HG03139 (cell line): ENCODE measurements around the gene PLXNA3.
A peak's percentile ranks its signal among the peaks of the same experiment; 100 is the strongest.

Experiments used
- ATAC-seq: cut with Tn5 transposase; IDR thresholded peaks from one replicate; pipeline ENCODE4 v1.9.1; 2021; ENCODE audit not compliant: unreplicated experiment

The PLXNA3 gene

DNA sequence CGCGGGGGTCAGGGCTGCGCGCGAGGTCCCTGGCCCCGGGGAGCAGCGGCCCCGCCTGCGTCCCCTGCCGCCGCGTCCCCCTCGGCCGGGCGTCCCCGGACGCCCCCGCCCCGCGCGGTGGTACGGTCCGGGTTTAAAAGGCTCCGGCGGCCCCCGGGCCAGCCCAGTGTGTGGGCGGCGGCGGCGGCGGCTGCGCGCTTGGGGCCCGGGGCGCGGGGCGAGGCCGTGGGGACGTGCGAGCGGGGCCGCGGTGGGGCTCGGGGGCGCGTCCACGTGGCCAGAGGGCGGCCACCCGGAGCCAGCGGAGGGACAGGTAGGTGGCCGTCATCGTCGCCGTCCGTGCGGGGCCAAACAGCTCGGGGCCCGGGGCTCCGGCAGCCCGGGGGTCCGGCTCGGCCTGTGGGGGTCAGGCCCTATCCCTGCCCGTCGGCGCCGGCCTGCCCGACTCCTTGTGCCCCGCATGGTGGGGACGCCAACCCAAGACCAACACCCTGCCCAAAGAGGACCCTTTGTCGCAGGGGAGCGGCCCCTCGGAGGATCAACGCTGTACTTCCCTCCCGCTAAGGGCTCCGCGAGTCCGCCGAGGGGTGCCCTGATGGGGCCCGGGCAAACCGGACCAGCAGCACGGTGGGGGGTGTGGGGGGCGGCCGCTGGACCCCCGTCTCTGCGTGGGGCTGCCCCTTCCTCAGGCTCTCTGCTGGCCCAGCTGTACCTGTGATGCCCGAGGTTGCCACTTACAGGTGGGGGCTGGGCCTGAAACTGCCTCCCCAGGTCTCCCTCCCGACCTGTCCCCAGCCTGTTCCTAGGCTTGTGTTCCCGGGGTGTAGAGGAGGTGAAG is at the start of gene PLXNA3:
Gene PLXNA3, plus strand, starts transcription at position 166 of the 838 bp plus-strand sequence. CDS start 1,903 bp downstream, outside the sequence.
- ATAC-seq = peak; percentile 40

DNA sequence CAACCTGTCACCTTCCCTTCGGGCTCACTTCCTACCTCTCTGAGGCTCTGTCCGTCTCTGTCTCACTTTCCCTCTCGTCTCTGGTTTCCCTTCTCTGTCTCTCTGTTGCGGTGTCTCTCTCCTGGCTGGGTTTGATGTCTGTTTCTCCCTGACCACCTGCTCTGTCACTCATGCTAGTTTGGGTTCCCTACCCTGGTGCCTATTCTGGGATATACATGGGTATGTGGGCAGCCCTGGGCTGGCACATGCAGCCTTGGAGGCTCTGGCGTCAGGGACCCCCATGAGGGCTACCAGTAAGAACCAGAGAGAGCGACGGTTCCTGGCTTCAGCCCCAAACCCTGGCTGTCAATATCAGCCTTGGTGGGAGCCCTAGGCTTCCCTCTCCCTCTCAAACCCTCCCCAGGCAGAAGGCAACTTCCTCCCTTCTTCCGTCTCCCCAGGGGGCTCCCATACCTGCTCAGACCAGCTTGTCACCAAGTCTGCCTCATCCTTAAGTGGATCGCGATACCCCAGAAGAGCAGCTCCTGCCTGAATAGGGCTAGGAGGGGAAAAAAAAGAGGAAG is 49.3 kb upstream of the PLXNA3 start:
- no peak for ATAC-seq

DNA sequence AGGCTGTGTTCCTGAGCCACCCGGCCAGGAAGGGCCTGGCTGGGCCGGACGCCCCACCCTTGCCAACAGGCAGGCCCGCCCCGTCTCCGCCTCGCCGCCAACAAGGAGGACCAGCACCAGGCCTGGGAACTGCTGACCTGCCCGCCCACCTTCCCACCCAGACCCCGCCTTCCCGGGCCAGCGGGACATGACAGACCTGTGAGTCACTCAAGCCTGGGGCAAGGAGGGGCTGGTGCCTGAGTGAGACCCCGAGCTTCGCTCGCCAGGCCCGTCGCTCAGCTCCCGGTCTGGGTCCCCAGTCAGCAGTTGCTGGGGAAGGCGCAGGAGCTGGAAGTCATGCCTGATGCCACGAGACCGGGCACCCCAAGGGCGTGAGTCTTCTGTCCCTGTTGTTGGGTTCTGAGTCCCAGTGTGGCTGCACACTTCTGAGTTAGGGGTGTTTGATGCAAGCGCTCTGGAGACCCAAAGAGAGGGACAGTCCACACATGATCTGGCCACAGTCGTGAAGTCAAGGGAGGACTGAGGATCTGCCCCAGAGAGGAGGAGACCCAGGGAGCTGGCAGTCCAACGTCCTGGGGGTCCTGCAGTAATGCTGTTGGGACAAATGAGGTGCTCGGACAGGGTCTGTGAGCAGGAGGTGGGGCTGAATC is 48.7 kb upstream of the PLXNA3 start, which contains the start of gene DNASE1L1:
Gene DNASE1L1, minus strand, starts transcription at position 33 of the 650 bp plus-strand sequence. CDS start 3,686 bp downstream, outside the sequence.
- ATAC-seq = no peak

DNA sequence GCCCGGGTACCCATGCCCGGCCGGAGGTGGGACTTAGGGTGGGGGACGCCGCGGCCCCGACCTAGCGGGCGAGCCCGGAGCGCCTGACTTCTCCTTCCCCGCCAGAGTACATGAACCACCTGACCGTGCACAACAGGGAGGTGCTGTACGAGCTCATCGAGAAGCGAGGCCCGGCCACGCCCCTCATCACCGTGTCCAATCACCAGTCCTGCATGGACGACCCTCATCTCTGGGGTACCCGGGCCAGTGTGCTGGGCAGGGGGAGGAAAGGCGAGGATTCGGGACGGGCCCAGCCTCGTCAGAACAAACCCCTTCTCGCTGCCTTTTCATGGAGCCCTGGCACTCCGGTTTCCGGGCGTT is 46.1 kb upstream of the PLXNA3 start:
- ATAC-seq = no peak

DNA sequence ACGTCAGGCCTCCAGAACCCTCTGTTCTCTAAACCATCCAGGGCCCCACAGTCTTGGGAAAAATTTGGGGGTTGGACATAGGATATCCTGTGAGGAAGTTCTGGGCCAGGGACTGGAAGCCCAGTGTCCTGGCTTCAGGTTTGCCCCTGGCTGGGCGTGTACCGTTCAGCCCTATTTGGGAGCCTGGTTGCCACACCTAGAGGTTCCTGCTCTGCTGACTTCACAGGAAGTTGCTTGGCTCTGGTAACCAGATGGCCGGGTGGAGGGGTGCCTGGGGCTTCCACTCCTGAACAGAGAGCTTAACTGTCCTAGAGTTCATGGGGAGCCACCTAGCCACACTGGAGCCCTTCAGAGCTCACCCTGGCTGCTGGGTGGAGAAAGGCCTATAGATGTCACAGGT is 45.6 kb upstream of the PLXNA3 start:
- no peak for ATAC-seq

DNA sequence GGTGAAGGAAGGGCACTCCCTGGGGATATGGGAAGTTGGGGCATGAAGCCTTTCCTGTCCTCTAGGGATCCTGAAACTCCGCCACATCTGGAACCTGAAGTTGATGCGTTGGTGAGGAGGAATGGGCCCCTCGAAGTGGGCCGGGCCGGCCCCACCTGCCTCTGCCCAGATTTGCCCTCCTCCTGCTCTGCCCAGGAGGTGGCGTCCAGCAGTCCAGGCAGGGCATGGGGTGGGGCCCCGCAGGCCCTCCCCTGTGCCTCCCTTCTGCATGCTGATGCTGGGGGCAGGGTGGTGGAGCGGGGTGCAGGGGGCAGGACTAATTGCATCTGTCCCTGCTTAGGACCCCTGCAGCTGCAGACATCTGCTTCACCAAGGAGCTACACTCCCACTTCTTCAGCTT is 44.9 kb upstream of the PLXNA3 start:
- no peak for ATAC-seq

DNA sequence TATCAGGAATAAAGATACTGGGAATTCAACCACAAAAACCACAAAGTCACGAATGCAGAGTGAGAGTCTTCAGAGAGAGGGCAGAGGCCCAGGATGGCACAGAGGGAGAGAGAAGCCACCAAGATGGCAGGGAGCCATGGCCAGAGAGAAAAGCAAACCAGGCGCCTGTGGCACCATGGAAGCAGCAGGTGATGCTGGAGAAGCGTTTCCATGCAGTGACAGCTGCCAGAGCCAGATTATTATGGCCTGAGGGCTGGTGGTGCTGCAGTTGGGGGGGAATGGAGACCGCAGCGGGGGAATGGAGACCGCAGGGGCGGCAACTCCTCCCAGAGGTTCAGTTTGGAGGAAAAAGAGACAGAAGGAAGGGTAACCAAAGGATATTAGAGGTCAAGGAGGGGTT is 40.9 kb upstream of the PLXNA3 start:
- ATAC-seq = no peak

DNA sequence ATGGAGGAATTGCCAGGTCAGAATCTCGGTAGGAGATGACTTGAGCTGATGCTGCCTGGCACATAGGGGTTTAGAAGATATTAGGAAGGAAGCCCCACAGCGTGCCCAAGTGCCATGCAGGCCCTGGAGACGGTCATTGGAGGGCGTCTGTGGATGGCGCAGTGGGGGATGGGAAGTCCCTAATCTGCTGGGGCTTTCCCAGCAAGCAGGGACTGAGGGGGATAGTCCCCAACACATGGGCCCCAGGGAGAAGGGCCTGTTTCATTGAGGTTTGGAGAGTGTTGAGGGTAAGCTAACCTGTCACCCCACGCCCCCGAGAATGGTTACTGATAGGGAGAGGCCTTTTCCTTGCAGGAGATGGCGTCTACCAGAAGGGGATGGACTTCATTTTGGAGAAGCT is 38.9 kb upstream of the PLXNA3 start:
- ATAC-seq = no peak

DNA sequence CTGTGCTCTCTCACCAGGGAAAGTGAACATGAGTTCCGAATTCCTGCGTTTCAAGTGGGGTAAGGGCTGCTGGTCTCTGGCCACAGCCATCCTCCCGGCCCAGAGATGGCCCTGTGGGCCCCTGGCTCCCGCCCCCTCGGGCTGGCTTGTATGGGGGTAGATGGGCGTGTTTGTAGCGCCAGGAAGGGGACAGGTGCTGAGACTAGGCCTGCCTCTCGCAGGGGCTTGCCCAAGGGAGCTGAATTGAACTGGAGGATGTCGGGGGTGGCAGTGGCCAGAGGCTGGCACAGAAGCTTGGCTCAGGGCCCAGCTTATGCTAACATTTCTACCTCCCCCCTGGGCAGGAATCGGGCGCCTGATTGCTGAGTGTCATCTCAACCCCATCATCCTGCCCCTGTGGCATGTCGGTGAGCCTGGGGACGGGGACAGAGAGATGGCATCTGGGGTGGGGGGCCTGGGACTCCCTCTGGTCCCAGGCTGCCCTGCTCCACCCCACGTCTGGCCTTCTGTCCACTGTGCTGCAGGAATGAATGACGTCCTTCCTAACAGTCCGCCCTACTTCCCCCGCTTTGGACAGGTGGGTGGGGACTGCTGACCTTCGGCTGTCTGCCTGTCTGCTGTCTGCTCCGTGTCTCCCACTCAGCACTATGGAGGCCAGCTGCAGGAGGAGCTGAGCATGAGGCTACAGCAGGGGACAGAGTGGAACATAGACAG is 38.2 kb upstream of the PLXNA3 start:
- ATAC-seq = no peak

DNA sequence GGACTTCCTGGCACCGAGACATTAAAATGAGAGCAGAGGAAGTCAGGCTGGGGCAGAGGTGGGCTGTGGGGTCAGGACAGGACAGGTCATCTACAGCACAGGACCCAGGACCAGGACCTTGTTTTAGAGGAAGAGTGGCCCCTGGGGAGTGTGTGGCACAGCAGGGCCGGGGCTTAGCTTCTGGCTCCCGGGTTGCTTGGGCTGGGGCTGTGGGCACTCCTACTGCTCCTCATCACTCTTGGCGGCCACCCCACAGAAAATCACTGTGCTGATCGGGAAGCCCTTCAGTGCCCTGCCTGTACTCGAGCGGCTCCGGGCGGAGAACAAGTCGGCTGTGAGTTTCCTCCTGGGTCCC is 37.7 kb upstream of the PLXNA3 start:
- no peak for ATAC-seq

DNA sequence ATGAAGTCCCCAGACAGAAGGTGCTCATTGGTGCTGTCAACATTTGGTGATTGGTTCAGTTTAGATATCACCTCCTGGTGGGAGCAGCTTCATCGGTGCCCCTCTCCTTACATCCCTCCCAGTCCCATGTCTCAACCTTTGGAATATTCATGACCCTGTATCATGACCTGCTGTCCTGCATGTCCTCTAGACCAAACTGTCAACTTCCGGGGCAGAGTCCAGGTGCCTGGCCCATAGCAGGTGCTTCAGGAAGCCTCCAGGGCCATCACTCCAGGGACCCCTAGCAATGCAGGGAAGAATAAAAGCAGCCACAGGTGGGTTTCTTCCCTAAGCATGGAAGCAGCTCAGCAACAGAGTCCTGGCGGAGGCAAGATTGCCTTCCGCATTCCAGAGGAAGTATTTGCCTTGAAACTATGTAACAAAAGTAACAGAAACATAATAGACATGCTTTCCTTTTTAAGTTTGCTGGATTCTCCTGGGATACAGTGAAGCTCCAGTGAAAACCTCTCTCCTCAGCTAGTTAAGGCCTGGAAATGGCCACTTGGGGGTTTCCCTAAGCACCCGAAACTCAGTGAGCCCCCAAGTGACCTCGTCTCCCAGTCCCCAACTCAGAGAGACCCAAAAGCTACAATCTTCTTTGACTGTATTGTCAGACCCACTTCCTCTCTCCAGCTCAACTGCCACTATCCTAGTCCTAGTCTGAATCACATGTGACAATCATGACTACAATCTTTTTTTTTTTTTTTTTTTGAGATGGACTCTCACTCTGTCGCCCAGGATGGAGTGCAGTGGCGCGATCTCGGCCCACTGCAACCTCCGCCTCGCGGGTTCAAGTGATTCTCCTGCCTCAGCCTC is 30.9 kb upstream of the PLXNA3 start:
- ATAC-seq = no peak

DNA sequence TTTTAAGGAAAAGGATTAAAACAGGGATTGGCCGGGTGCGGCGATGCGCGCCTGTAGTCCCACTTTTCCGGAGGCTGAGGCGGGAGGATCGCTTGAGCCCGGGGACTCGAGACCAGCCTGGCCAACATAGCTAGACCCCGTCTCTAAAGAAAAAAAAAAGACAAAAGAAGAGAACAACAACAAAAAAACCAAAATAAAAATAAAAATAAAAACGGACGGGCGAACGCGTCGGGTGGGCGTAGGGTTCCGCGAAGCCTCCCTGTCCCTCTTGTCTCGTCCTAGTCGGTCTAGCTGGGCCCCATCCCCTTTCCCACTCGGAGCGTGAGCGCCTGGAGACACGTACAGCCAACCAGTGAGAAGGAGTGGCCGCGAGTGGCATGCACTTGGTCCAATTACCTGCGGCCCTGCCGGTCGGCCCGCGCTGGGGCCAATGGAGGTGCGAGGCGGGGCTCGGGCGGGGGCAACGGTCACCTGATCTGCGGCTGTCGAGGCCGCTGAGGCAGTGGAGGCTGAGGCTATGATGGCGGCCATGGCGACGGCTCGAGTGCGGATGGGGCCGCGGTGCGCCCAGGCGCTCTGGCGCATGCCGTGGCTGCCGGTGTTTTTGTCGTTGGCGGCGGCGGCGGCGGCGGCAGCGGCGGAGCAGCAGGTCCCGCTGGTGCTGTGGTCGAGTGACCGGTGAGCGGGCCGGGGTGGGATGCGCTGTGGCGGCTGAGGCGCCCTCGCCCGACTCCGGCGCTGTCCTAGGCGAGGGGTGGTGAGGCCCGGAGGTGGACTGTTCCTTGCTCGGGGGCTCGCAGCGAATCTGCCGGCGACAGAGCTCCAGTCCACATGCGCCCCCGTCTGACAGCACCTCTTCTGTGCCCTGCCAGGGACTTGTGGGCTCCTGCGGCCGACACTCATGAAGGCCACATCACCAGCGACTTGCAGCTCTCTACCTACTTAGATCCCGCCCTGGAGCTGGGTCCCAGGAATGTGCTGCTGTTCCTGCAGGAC is 29.6 kb upstream of the PLXNA3 start, which contains the start of gene ATP6AP1:
Gene ATP6AP1, plus strand, starts transcription at position 502 of the 996 bp plus-strand sequence. Its CDS starts 16 bp downstream, at position 518.
- ATAC-seq = peak; percentile 95

DNA sequence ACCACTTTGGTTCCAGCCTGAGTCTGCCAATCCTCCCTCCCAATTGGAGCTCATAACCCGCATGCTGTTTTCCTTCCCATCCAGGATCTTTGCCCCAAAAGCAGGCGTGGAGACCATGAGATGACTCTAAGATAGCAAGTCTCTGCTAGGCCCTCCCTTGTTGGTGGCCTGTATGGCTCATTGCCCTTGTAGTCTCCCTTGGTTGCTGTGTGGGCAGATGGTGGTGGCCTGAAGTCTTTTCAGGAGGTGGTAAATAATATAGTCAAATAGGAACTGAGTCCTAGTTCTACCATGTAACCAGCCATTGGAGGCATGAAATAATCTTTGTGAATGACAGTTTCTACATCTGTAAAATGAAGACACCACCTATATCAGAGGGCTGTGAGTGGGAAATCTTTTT is 28.4 kb upstream of the PLXNA3 start:
- no peak for ATAC-seq

DNA sequence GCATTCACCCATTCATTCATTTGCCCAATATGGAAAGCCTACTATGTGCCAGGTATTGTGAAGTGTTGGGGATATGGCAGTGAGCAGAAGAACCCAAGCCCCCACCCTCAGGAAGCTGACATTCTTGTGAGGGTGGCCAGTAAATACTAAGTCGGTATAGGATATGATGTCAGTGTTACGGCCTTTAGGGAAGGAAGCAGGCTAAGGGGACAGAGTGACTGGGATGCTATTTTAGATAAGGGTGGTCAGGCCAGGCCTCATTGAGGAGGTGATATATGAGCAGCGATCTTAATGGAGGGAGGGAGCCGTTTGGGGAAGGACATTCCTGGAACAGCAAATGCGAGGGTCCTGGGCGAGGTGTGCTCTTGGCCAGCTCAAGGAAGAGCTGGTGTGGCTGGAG is 27.6 kb upstream of the PLXNA3 start:
- ATAC-seq = no peak

DNA sequence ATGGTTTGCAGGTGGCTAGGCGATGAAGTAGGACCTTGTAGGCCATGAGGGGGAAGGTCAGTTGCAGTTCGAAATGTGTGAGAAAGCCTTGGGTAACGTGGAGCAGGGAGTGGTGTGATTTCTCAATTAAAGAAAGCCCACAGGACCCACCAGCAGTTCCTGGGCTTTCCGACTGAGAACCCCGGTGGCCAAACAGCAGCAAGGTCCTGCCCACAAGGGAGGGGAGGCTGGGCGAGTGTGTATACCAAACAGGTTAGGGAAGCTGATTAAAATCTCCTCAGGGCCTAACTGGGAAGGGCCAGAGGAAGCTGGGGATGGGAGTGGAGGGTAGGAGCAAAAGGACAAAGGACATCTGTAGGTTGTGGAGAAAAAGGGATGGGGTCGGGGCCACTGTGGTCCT is 27.2 kb upstream of the PLXNA3 start:
- no peak for ATAC-seq

DNA sequence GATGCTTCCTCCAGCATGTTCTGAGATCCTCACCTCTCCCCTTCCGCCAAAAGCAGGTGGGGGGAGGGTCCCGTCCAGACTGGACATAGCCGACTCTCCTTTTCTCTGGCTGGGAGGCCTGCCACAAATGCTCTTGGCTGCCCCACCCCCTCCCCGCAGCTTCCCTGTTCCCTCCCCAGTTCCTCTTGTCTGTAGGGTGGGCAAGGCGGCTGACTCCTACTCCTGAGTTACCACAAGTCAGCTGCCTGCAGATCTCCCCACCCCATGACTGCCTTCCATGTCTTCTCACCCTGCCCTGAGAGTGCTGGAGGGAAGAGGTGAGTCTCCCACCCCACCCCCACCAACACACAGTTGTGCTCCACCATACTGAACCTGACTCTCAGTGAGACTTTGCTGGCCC is 26.7 kb upstream of the PLXNA3 start:
- no peak for ATAC-seq

DNA sequence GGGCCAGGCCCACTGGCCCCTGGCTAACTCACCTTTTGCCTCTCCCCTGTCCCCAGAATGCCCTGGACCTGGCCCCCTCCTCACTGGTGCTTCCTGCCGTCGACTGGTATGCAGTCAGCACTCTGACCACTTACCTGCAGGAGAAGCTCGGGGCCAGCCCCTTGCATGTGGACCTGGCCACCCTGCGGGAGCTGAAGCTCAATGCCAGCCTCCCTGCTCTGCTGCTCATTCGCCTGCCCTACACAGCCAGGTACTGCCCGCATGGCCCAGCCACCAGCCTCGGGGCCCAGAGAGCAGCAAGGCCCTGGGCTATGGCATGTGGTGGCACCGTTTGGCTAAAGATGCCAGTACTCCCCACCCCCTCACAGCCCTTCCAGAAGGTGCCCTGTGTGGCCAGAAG is 25.9 kb upstream of the PLXNA3 start:
- no peak for ATAC-seq

DNA sequence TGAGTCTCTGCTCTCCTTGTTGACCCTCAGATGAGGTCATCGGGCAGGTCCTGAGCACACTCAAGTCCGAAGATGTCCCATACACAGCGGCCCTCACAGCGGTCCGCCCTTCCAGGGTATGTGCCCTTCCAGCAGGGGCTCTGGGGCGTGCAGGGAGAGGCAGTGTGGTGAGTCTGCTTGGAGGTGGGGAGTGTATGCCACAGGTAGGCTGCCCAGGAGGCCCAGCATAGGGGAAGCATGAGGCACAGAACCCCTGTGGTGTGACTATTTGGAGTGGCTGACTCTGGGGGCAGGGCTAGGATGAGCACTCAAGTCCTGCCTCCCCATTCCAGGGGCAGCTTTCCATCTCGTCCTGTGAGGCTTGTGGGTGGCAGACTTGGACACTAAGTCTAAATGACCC is 24.5 kb upstream of the PLXNA3 start:
- no peak for ATAC-seq

DNA sequence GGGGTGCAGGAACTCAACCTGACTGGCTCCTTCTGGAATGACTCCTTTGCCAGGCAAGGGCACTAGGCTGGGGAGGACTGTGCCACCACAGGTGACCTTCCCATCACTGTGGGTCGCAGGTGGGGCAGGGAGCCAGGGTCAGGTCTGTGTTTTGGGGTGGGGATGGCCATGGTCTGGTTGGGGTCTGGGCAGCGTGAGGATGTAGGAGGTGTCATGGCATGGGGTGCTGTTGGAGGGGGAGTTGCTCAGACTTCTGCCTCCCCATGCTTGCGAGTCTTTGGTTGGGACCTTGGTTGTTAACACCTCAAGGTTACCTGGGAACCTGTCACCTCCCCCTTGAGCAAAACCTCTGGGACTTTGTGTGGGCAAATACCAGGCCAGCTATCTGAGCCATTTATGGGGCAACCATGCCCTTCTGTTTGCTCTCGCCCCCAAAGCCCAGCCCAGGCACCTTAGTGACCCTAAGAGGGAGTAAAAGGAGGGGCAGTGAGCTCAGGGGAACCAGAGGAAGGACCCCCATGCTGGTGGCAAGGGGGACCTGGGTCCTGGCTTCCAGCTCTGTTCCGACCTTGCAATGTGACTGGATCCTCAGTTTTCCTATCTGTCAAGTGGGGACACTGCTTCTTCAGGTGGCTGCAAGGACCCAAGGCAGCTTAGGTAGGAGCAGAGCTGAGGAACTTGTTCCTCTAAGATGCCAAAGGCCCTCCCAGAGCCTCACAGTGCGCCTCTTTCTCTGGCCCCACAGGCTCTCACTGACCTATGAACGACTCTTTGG is 23.5 kb upstream of the PLXNA3 start:
- no peak for ATAC-seq
